Stimulated activated CD4-positive, alpha-beta T cell treated with anti-CD3 and anti-CD28 coated beads, Interleukin-1b, Interleukin-23, amount 100 ng/mL, for 48 hours (primary cell): ENCODE measurements around the gene NPDC1.
"Not testable (repeated sequence)": the region's sequence is repeated elsewhere in the genome, so short reads cannot be mapped to it uniquely, and the experiment has no call there.

Source experiments
- DNase-seq: peaks from one replicate; pipeline ENCODE4 v3.0.0-alpha.2; 2020

NPDC1 gene

GRCh38 chr9:137038916-137039315 lies 7.1 kb downstream of the NPDC1 start:
- no peak for DNase-seq

- no peak for DNase-seq
Measured at GRCh38 chr9:137037483-137037882, 8.5 kb downstream of the NPDC1 start.

DNA sequence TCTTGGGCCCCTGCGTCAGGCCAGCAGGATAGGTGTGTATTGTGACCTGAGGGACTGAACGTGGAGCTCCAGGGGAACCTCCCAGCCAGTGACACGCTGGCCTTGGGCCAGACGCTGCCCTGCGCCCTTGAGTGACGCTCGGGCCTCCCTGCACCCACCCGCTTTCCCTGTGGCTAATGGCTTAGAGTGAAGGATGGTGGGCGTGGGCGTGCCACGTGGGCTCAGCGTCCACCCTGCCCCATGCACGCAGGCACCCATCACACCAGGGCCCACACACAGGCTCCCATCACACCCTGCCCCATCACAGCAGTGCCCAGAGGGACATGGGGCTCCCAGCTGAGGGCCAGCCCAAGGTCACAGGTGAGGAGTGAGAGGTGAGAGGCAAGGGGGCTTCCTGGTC lies 8.9 kb downstream of the NPDC1 start:
- no peak for DNase-seq

DNA sequence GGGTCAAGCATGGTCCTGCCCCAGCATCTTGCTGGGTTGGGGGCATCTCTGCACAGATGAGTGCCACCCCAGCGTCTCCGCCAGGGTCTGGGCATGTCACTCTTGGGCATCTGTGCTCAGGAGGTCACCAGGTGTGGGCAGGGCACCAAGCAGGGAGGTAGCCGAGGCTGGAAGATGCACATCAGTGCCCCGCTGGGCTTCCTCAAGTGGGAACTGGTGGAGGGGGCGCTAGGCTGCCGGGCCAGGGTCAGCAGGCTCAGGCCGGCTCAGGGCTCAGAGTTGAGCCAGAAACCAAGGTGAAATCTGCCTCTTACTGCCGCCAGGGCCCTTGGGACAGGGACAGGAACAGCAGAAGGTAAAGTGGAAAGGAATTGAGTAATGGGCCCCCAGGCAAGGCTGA lies 10.0 kb downstream of the NPDC1 start:
- DNase-seq: no peak

GRCh38 chr9:137035507-137035834 lies 10.5 kb downstream of the NPDC1 start:
- DNase-seq: no peak

DNA sequence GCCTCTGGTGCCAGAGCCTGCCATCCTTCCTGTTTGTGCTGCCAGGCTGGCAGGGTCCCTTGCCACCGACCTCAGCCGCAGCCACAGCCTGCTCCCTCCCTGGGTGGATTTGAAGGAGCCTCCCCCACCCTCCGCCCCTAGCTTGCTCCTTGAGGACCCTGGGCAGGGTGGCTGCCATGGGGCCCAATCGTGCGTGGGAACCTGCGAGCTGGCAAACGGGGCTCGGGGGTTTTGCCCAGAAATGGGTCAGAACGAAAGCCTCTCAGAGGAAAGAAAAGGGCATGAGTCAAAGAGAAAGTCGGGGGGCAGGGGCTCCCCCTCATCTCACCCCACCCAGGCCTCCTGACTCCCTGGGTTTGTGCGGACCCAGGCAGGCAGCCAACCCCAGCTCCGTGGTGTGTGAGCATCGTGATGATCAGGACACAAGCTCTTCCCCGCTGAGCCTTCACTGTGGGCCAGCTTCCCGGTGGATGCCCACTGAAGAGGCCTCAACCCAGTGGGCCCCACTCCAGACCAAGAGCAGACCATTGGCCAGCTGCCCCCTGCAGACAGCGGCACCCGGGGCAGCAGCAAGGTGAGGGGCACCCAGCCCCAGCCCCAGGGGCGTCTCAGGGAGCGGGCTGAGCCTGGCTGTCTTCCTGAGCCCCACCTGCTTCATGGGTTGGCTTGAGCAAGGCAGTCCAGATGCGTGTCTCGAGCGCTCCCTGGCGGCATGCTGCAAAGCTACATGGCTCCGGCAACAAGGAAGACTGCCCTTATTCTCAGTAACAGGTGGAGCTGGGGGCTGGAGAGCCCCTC lies 11.1 kb downstream of the NPDC1 start:
- DNase-seq: peak; percentile 88

- DNase-seq: no peak
Measured at GRCh38 chr9:137034039-137034708, 11.8 kb downstream of the NPDC1 start.

GRCh38 chr9:137033481-137033880 lies 12.5 kb downstream of the NPDC1 start:
- not testable (repeated sequence) for DNase-seq

DNA sequence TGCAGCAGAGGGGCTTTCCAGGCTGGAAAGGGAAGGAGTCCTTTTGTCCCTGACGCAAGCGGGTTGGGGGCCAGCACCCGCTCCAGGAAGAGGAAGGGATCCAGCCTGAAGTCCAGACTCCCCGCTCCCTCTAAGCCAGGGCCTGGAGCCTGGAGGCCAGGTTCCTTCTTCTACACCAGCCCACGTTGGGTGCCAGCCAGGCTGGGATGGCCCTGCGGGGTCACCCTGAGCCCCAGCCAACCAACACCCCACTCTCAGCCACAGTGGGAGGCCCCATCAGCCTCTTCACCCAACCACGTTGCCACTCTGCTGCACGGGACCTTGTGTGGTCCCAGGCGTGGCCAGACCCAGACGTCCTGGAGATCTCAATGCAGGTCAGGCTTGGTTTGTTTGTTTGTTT lies 13.1 kb downstream of the NPDC1 start:
- no peak for DNase-seq

DNA sequence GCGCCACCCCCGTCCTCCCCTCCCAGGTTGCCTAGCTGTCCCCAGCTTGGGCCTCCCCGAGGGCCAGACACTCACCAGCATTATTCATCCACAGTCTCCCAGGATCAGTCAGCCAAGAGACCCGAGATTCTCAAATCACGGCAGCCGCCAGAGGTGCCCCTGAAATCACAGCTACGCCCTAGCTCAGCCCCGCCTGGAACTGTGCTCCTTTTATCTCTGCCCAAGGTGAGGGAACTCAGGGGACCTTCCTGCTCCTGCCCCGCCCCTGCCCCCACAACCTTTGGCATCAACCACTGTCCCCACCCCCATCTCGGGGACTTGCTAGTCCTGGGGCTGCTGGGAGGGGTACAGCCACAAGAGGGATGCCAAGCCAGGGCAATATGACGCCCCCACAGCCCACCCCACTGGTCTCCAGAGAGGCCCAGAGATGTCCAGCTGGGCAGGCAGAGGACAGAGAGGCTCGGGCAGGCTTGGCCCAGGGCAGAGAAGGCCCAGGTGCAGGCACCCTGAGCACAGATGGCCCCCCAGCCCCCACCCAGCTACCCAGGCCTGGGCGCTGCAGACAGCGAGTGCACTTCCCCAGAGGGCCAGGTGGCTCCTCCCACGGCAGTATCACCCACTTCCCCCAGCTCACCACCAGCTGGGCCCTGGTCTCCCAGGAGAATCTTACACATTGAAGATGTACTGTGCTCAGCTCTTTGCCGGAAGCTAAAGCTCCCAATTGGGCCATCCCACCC lies 13.9 kb downstream of the NPDC1 start, which contains the start of gene FUT7:
Gene FUT7, minus strand, starts transcription at position 185 of the 737 bp plus-strand sequence. Its CDS starts 97 bp downstream, at position 88.
- peak; percentile 48 for DNase-seq

DNA sequence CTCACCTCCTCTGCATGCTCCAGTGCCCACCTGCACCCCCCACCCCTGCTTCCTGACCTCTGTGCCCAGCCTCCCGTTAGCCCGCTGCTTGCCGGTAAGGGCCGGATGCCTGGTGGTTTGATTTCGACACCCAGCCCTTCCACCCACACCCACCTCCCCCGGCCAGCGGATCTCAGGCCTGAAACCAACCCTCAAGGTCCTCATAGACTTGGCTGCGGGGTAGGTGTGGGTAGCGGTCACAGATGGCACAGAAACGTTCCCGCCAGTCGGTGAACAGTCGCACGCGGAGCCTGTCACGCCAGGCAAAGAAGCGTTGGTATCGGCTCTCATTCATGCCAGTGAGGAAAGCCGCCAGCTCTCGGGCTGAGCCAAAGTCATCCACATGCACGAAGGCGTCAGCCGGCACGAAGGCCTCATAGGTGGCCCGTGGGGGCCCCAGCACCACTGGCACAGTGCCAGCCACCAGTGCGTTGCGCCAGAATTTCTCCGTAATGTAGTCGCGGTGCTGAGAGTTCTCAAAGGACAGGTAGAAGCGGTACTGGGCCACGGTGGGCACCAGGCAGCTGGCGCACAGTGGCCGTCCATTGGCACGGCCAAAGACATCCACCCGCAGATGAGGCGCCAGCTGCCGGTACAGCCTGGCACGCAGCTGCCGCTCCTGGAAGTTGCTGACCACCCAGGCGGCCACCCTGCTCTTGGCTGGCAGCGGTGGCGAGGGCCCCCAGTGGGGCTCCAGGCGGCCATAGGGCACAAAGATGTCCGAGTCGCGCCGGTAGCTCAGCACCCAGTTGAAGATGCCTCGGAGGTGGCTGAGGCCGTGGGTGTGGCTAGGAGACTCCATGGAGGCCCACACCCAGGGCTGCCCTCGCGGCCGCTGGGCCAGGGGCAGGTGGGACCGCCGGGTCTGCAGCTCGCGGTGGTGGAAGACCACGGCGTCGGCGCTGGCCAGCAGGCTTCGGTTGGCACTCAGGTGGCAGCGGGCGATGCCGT lies 15.1 kb downstream of the NPDC1 start:
- DNase-seq: peak; percentile 44

- no peak for DNase-seq
Measured at GRCh38 chr9:137030006-137030405, 16.0 kb downstream of the NPDC1 start.

GRCh38 chr9:137029058-137029936 lies 16.7 kb downstream of the NPDC1 start:
- peak; percentile 66 for DNase-seq

DNA sequence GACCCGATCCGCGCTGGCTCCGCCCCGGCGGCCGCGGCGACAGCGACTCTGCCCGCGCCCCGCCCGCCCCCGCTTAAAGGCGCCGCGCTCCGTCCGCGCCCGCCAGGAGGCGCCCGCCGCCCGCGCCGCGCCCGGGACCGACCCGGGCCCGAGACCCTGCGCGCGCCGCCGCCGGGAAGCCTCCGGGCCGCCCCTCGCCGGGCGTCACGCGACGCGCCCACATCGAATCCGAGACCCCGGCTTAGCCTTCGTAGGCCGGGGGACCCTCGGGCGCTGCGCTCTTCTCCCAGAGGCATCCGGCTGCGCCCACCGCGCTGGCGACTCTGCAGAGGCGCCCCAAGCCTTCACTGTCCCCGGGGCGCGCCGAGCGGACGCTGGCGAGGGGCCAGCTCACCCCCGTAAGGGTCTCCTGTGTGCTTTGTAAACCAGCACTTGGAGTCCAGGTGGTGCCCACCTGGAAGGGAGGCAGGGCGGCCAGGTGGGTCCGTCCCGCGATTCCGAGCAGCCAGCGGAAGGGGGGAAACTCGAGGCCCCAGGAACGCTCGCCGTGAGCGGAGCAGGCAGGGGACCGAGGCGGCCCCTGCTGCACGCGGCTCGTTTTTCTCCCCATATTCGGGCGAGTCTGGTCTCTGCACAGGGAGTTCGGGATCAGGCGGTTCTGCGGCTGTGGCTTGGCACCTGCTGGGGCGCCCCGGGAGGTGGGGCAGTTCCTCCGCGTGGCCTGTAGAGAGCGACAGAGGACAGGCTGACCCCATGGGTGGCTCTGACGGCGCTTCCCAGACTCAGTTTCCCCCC lies 17.5 kb downstream of the NPDC1 start:
- peak; percentile 60 for DNase-seq

- DNase-seq: no peak
Measured at GRCh38 chr9:137027369-137028262, 18.4 kb downstream of the NPDC1 start, which contains the start of gene ABCA2. Gene ABCA2 (minus strand): TSS chr9:137028237. CDS start chr9:137028140, 97 bp downstream.

DNA sequence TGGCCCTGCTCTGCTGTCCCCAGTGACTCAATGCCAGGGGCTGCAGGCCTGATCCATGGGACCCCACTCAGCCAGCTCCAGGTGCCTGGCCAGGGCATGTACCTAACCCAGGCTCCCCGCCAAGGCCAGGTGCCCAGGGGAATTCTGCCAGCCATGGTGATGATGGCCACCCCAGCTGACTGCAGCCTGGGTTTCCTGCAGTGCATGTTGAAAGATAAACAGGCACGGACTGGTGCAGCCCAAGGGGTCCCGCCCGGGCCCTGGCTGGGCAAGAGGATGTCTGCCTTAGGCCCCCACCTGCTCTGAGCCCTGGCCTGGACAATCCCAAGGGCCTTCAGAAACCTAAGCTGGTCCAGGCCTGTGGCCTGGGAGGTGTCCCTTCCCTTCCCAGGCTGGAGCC lies 19.1 kb downstream of the NPDC1 start:
- no peak for DNase-seq

GRCh38 chr9:137026384-137026783 lies 19.6 kb downstream of the NPDC1 start:
- DNase-seq: no peak

- no peak for DNase-seq
Measured at GRCh38 chr9:137025517-137025966, 20.4 kb downstream of the NPDC1 start.

GRCh38 chr9:137023583-137023991 lies 22.4 kb downstream of the NPDC1 start:
- no peak for DNase-seq
